Measurements from ENCODE around the gene SND1.

- no peak for TF ChIP-seq YY1 (tag by site-specific recombination; IDR thresholded peaks at IDR 0.05)
- no peak for TF ChIP-seq CTCF (tag by site-specific recombination; IDR thresholded peaks at IDR 0.05)
- TF ChIP-seq ZNF274 (IDR thresholded peaks at IDR 0.05; ENCODE audit: low read length): no peak
- no peak for TF ChIP-seq ZNF274 (tag by site-specific recombination; IDR thresholded peaks at IDR 0.05; ENCODE audit: borderline replicate concordance)
- TF ChIP-seq REPIN1 (tag by site-specific recombination; IDR thresholded peaks at IDR 0.05; ENCODE audit: low read depth): no peak
- no peak for TF ChIP-seq ZNF133 (tag by site-specific recombination; IDR thresholded peaks at IDR 0.05)
- TF ChIP-seq FEZF1 (tag by site-specific recombination; IDR thresholded peaks at IDR 0.05): no peak
- TF ChIP-seq KLF9 (tag by site-specific recombination; IDR thresholded peaks at IDR 0.05; ENCODE audit: low read depth): no peak
- TF ChIP-seq ZNF416 (tag by site-specific recombination; IDR thresholded peaks at IDR 0.05): no peak
- no peak for TF ChIP-seq RBAK (tag by site-specific recombination; IDR thresholded peaks at IDR 0.05)
- TF ChIP-seq KLF10 (tag by site-specific recombination; IDR thresholded peaks at IDR 0.05): no peak
- TF ChIP-seq ZNF624 (tag by site-specific recombination; IDR thresholded peaks at IDR 0.05): no peak
These were observed 32.2 kb upstream of the SND1 start for GRCh38 chr7:127619681-127620405.
